A673 (cell line): Measurements from ENCODE around the gene ZC3H7B. TPM values are rescaled to one million over a fixed set of nuclear protein-coding genes. Genes with fewer than 3 reads are reported as not detected.
"Not testable (repeated sequence)": the region's sequence is repeated elsewhere in the genome, so short reads cannot be mapped to it uniquely, and the experiment has no call there.

ENCODE experiments used
- BruUV-seq: library from RNA; stranded (reverse); fragments of 400-500 nt; replicated peaks from 2 replicates; lab custom pipeline; 2021; lab: Mats Ljungman, UMichigan
- CTCF ChIA-PET: fragments of 300-600 bp; sonication (Branson Sonifier 250); formaldehyde crosslinking; loops from one replicate; lab custom pipeline; 2022; ENCODE audit warnings: antibody characterized with exemption; lab: Charles Lee
- POLR2A ChIA-PET: fragments of 300-600 bp; sonication (Branson Sonifier 250); formaldehyde crosslinking; loops from one replicate; lab custom pipeline; 2022; ENCODE audit warnings: antibody characterized with exemption; ENCODE audit not compliant: low non-redundant PET; lab: Charles Lee
- DNase-seq: peaks from one replicate; pipeline ENCODE4 v3.0.0-alpha.2; 2015; ENCODE audit warnings: low spot score
- H3K27ac ChIP-seq: fragments of 200-600 bp; sonication (generic); 2 replicates; pipeline ENCODE4 v1.5.1; 2016; ENCODE audit warnings: mixed run types, low read depth, mild to moderate bottlenecking, mixed read lengths, antibody characterized with exemption, low read length; ENCODE audit not compliant: poor library complexity, severe bottlenecking
- H3K27me3 ChIP-seq: fragments of 200-600 bp; sonication (generic); replicated peaks from 2 replicates; pipeline ENCODE4 v1.6.1; 2017; ENCODE audit warnings: mixed run types, low read depth, mild to moderate bottlenecking, mixed read lengths, antibody characterized with exemption, low read length; ENCODE audit not compliant: insufficient read depth, poor library complexity
- H3K36me3 ChIP-seq: fragments of 200-600 bp; sonication (generic); 2 replicates; pipeline ENCODE4 v1.6.1; 2016; ENCODE audit warnings: mixed run types, mild to moderate bottlenecking, mixed read lengths, antibody characterized with exemption, low read length; ENCODE audit not compliant: insufficient read depth, poor library complexity, severe bottlenecking
- H3K4me1 ChIP-seq: fragments of 200-600 bp; sonication (generic); 2 replicates; pipeline ENCODE4 v1.6.1; 2017; ENCODE audit warnings: mixed run types, mild to moderate bottlenecking, mixed read lengths, antibody characterized with exemption, low read length; ENCODE audit not compliant: insufficient read depth, poor library complexity, severe bottlenecking
- H3K4me3 ChIP-seq: fragments of 200-600 bp; sonication (generic); 2 replicates; pipeline ENCODE4 v1.5.1; 2016; ENCODE audit warnings: low read depth, mixed run types, mild to moderate bottlenecking, mixed read lengths, low read length; ENCODE audit not compliant: poor library complexity, severe bottlenecking
- H3K9me3 ChIP-seq: fragments of 200-600 bp; sonication (generic); 2 replicates; pipeline ENCODE4 v1.6.1; 2016; ENCODE audit warnings: mixed run types, low read depth, mild to moderate bottlenecking, mixed read lengths, antibody characterized with exemption, low read length; ENCODE audit not compliant: poor library complexity, severe bottlenecking
- EZH2 ChIP-seq: fragments of 200-600 bp; sonication (generic); IDR thresholded peaks from 2 replicates; pipeline ENCODE4 v1.6.1; 2017; ENCODE audit warnings: borderline replicate concordance, low read depth, mild to moderate bottlenecking, mixed read lengths, antibody characterized with exemption, low read length; ENCODE audit not compliant: poor library complexity, severe bottlenecking
- intact Hi-C: fragments of 100-400 bp; cut with micrococcal nuclease; formaldehyde crosslinking; loops from one replicate; pipeline ENCODE4 v1.10.0; 2022; ENCODE audit not compliant: unreplicated experiment
- total RNA-seq: library from RNA; stranded (reverse); gene quantifications from 2 replicates; pipeline ENCODE4 v1.2.3, GENCODE V29; 2021
- TF ChIP-seq, protein P1 (sequence below): fragments of 300-800, 200-600 bp; sonication (generic); conservative IDR thresholded peaks from 2 replicates; pipeline ENCODE4 v1.5.1; 2017; ENCODE audit warnings: low read depth, mild to moderate bottlenecking, antibody characterized with exemption, low read length, moderate library complexity, mixed read lengths

ZC3H7B gene
- total RNA-seq, 1 experiment from 2014 or later = 90.4 TPM

DNA sequence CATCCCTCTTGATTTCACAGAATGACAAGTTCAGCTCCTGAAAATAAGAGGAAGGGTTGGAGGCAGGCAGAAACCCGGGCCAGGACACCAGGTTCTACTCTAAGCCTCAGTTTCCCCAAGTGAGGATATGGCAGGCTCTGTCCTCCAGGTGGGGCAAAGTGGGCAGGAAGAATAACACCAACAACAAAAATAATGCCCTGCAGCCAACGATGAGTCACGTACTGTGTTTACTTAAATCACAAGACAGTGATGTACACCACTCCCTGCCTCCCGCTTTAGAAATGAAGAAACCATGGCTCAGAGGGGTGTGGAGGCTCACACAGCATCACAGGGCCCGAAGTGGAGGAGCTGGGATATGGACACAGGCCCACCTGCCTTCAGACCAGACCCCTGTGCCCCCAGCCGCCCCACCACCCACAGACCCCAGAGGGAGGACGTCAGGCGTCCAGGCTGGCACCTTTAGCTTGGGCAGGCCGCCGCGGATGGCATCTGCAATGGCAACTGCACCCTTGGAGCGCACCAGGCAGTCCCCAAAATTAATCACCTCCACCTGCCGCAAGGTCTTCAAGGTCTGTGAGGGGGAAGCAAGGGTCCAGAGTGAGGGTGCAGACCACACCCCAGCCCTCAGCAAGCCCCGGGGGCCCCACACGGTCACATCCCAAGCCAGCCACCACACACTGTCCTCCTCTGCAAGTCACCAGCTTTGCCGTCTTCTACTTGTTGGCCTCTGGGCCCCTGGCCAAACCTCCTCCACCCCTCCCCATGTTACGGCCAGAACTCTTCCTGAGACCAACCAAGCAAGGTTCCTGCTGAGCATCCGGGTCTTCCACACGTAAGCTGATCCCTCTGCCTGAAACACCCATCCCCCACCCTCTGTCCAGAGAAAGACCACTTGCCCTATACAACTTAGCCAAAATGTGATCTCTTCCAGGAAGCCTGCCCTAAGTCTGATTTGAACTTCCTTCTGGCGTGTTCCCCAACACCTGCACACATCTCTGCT lies 44.8 kb upstream of the ZC3H7B start:
- BruUV-seq = no TSS peak
- Histone ChIP-seq H3K9me3 (no peaks in the 10 kb centered on the region), H3K4me1 (no peaks in the 10 kb centered on the region), H3K36me3 (peaks cover 88% of the 10 kb centered on the region), H3K27me3 (no peaks in the 10 kb centered on the region), H3K27ac (no peak overlapping the region), H3K4me3 (no peak overlapping the region)
- CTCF ChIA-PET = no interaction called here
- DNase-seq = no peak
- TF ChIP-seq, protein P1, sequence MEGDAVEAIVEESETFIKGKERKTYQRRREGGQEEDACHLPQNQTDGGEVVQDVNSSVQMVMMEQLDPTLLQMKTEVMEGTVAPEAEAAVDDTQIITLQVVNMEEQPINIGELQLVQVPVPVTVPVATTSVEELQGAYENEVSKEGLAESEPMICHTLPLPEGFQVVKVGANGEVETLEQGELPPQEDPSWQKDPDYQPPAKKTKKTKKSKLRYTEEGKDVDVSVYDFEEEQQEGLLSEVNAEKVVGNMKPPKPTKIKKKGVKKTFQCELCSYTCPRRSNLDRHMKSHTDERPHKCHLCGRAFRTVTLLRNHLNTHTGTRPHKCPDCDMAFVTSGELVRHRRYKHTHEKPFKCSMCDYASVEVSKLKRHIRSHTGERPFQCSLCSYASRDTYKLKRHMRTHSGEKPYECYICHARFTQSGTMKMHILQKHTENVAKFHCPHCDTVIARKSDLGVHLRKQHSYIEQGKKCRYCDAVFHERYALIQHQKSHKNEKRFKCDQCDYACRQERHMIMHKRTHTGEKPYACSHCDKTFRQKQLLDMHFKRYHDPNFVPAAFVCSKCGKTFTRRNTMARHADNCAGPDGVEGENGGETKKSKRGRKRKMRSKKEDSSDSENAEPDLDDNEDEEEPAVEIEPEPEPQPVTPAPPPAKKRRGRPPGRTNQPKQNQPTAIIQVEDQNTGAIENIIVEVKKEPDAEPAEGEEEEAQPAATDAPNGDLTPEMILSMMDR = no peak
- TF ChIP-seq EZH2 = no peak
- intact Hi-C loops = no loop called here
- POLR2A ChIA-PET = no interaction called here

DNA sequence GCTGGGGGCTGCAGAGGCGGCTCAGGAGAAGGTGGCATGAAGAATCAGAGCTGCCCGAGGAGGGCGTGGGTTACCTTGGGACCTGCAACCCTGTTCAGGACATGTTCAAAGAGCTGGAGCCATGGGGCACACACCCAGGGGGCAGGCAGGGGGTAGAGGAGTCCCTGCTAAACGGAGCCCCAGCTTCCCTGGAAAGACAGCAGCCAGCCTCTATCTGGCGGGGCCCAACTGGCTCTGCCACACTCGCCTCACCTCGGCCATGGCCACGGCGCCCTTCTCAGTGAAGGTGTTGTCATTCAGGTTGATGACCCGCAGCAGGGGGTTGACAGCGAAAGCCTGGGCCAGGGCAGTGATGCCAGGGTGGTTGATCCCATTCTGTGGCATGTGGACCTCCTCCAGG lies 43.6 kb upstream of the ZC3H7B start:
- BruUV-seq = no TSS peak

DNA sequence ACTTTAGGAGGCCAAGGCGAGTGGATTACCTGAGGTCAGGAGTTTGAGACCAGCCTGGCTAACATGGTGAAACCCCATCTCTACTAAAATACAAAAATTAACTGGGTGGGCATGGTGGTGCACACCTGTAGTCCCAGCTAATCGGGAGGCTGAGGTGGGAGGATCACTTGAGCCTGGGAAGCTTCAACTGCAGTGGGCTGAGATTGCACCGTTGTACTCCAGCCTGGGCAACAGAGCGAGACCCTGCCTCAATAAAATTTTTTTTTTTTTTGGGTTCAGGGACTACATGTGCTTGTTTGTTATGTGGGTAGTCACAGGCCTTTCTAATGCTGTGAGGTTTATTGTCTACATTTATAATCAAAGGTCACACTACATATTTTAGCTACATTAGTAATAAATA lies 41.6 kb upstream of the ZC3H7B start:
- POLR2A ChIA-PET, H3K4me1 ChIP-seq, DNase-seq, CTCF ChIA-PET, BruUV-seq, H3K27me3 ChIP-seq, H3K4me3 ChIP-seq, H3K9me3 ChIP-seq, H3K27ac ChIP-seq, intact Hi-C loops: not testable (repeated sequence)
- peaks cover 93% of the 10 kb centered on the region for H3K36me3 ChIP-seq

More for the DNA sequence above, 43.6 kb upstream of the ZC3H7B start:
- no peak overlapping the region for H3K27ac ChIP-seq
- H3K4me1 ChIP-seq = no peaks in the 10 kb centered on the region
- intact Hi-C loops = no loop called here
- ChIA-PET POLR2A (no interaction called here), CTCF (no interaction called here)
- no peaks in the 10 kb centered on the region for H3K27me3 ChIP-seq
- TF ChIP-seq EZH2 = no peak
- TF ChIP-seq, protein P1 = no peak
- H3K4me3 ChIP-seq = no peak overlapping the region
- H3K9me3 ChIP-seq = no peaks in the 10 kb centered on the region
- no peak for DNase-seq
- peaks cover 91% of the 10 kb centered on the region for H3K36me3 ChIP-seq
